CD4-positive, alpha-beta T cell treated with Interleukin-6 for 4 hours (primary cell): ENCODE results near the gene IQGAP3.
"Not testable (repeated sequence)": the region's sequence is repeated elsewhere in the genome, so short reads cannot be mapped to it uniquely, and the experiment has no call there.

Experiments used
- DNase-seq: peaks from one replicate; pipeline ENCODE4 v3.0.0-alpha.2; 2020; ENCODE audit warnings: mixed read lengths

IQGAP3 gene

GRCh38 chr1:156571919-156572662 is at the start of gene IQGAP3:
Gene IQGAP3, minus strand, starts transcription at chr1:156572565. Its CDS starts 36 bp downstream, at chr1:156572529.
- DNase-seq = peak; percentile 71

- DNase-seq = no peak
Observed at GRCh38 chr1:156619582-156619955, 47.2 kb upstream of the IQGAP3 start.

- DNase-seq = peak; percentile 34
Observed at GRCh38 chr1:156618853-156619581, 46.7 kb upstream of the IQGAP3 start, which contains the start of gene HAPLN2. Gene HAPLN2, plus strand, starts transcription at chr1:156619415. Its CDS starts 4,076 bp downstream, at chr1:156623491.

GRCh38 chr1:156616463-156616862 is 44.1 kb upstream of the IQGAP3 start:
- DNase-seq = no peak

- no peak for DNase-seq
Observed at GRCh38 chr1:156615946-156616345, 43.6 kb upstream of the IQGAP3 start.

GRCh38 chr1:156612666-156613065 is 40.3 kb upstream of the IQGAP3 start:
- DNase-seq = no peak

GRCh38 chr1:156610072-156610471 is 37.7 kb upstream of the IQGAP3 start:
- DNase-seq = not testable (repeated sequence)

- DNase-seq = peak; percentile 70
Observed at GRCh38 chr1:156608981-156609380, 36.6 kb upstream of the IQGAP3 start.

- peak; percentile 74 for DNase-seq
Observed at GRCh38 chr1:156608036-156608674, 35.8 kb upstream of the IQGAP3 start.

- DNase-seq = not testable (repeated sequence)
Observed at GRCh38 chr1:156607344-156607743, 35.0 kb upstream of the IQGAP3 start.

- DNase-seq = peak; percentile 20
Observed at GRCh38 chr1:156602557-156602993, 30.2 kb upstream of the IQGAP3 start.

GRCh38 chr1:156601892-156602291 is 29.5 kb upstream of the IQGAP3 start:
- DNase-seq = no peak

GRCh38 chr1:156601122-156601830 is 28.9 kb upstream of the IQGAP3 start, which contains the start of gene GPATCH4:
Gene GPATCH4, minus strand, starts transcription at chr1:156601479.
- DNase-seq = peak; percentile 76

GRCh38 chr1:156600733-156601121 is 28.4 kb upstream of the IQGAP3 start:
- no peak for DNase-seq

- DNase-seq = no peak
Observed at GRCh38 chr1:156599811-156600210, 27.4 kb upstream of the IQGAP3 start.

- no peak for DNase-seq
Observed at GRCh38 chr1:156598731-156599432, 26.5 kb upstream of the IQGAP3 start.

GRCh38 chr1:156598125-156598524 is 25.8 kb upstream of the IQGAP3 start:
- DNase-seq = no peak

GRCh38 chr1:156596426-156596825 is 24.1 kb upstream of the IQGAP3 start:
- DNase-seq = no peak

GRCh38 chr1:156595016-156595415 is 22.7 kb upstream of the IQGAP3 start:
- DNase-seq = no peak

GRCh38 chr1:156594190-156594589 is 21.8 kb upstream of the IQGAP3 start:
- DNase-seq = no peak

GRCh38 chr1:156593661-156593989 is 21.3 kb upstream of the IQGAP3 start:
- DNase-seq = no peak
